ENCODE results near the gene MAN1C1.

DNA sequence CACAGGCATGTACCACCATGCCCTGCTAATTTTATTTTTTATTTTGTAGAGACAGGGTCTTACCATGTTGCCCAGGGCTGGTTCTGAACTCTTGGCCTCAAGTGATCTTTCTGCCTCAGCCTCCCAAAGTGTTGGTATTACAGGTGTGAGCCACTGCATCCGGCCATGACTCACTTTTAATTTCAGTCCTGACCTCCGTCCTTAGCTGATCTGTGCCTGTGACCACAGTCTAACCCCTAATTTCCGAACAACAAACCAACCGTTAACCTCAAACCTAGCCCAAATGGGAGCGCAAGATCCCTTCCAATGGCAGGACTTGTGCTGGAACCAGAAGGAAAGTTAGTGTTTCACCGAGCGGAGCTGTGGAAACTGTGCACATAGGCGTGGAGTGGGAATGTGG is 29.3 kb upstream of the MAN1C1 start:
- TF ChIP-seq ZNF274 (IDR thresholded peaks at IDR 0.05; ENCODE audit: insufficient read depth, insufficient read length) (no peak), RBBP5 (conservative IDR thresholded peaks at IDR 0.05) (no peak), POLR2A (IDR thresholded peaks at IDR 0.05; ENCODE audit: low read depth, low read length) (no peak), TCF3 (IDR thresholded peaks at IDR 0.05; ENCODE audit: borderline replicate concordance, insufficient read depth, low read depth, low read length) (no peak), TAF1 (IDR thresholded peaks at IDR 0.05; ENCODE audit: borderline replicate concordance, low read depth, low read length) (no peak), JUND (IDR thresholded peaks at IDR 0.05; ENCODE audit: low read depth, low read length) (no peak), HDGF (IDR thresholded peaks at IDR 0.05) (no peak), YBX1 (IDR thresholded peaks at IDR 0.05) (no peak), BACH1 (IDR thresholded peaks at IDR 0.05; ENCODE audit: borderline replicate concordance) (no peak), POLR2AphosphoS5 (IDR thresholded peaks at IDR 0.05; ENCODE audit: low read length) (no peak)
- TF ChIP-seq, protein P1, sequence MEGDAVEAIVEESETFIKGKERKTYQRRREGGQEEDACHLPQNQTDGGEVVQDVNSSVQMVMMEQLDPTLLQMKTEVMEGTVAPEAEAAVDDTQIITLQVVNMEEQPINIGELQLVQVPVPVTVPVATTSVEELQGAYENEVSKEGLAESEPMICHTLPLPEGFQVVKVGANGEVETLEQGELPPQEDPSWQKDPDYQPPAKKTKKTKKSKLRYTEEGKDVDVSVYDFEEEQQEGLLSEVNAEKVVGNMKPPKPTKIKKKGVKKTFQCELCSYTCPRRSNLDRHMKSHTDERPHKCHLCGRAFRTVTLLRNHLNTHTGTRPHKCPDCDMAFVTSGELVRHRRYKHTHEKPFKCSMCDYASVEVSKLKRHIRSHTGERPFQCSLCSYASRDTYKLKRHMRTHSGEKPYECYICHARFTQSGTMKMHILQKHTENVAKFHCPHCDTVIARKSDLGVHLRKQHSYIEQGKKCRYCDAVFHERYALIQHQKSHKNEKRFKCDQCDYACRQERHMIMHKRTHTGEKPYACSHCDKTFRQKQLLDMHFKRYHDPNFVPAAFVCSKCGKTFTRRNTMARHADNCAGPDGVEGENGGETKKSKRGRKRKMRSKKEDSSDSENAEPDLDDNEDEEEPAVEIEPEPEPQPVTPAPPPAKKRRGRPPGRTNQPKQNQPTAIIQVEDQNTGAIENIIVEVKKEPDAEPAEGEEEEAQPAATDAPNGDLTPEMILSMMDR (IDR thresholded peaks at IDR 0.05 in 2 of 3, conservative IDR thresholded peaks at IDR 0.05 in 1 of 3; ENCODE audit: control insufficient read depth in 2 of 3, extremely low read depth in 1 of 3, insufficient read depth in 1 of 3, low read depth in 3 of 3, low read length in 3 of 3), result no peak
- TF ChIP-seq, protein P2, sequence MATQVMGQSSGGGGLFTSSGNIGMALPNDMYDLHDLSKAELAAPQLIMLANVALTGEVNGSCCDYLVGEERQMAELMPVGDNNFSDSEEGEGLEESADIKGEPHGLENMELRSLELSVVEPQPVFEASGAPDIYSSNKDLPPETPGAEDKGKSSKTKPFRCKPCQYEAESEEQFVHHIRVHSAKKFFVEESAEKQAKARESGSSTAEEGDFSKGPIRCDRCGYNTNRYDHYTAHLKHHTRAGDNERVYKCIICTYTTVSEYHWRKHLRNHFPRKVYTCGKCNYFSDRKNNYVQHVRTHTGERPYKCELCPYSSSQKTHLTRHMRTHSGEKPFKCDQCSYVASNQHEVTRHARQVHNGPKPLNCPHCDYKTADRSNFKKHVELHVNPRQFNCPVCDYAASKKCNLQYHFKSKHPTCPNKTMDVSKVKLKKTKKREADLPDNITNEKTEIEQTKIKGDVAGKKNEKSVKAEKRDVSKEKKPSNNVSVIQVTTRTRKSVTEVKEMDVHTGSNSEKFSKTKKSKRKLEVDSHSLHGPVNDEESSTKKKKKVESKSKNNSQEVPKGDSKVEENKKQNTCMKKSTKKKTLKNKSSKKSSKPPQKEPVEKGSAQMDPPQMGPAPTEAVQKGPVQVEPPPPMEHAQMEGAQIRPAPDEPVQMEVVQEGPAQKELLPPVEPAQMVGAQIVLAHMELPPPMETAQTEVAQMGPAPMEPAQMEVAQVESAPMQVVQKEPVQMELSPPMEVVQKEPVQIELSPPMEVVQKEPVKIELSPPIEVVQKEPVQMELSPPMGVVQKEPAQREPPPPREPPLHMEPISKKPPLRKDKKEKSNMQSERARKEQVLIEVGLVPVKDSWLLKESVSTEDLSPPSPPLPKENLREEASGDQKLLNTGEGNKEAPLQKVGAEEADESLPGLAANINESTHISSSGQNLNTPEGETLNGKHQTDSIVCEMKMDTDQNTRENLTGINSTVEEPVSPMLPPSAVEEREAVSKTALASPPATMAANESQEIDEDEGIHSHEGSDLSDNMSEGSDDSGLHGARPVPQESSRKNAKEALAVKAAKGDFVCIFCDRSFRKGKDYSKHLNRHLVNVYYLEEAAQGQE (IDR thresholded peaks at IDR 0.05; ENCODE audit: low read depth, low read length), result no peak

Measured in GM12878 (cell line).